H9 (cell line): ENCODE results near the gene OCIAD1. TPM values are rescaled to one million over a fixed set of nuclear protein-coding genes. Genes with fewer than 3 reads are reported as not detected.

Experiments used
- DNase-seq: peaks from one replicate; pipeline ENCODE4 v3.0.0-alpha.2; 2017
- H2AFZ ChIP-seq: one replicate; pipeline ENCODE4 v1.6.1; 2013; ENCODE audit warnings: mild to moderate bottlenecking, low read length, control low read depth, moderate library complexity
- H2AK5ac ChIP-seq: 2 replicates; pipeline ENCODE4 v1.6.1; 2013; ENCODE audit warnings: low read length, control low read depth, mixed read lengths; ENCODE audit not compliant: insufficient read length
- H2BK120ac ChIP-seq: one replicate; pipeline ENCODE4 v1.6.1; 2013; ENCODE audit warnings: low read depth, mild to moderate bottlenecking, low read length, control low read depth, inconsistent platforms; ENCODE audit not compliant: poor library complexity, severe bottlenecking
- H2BK12ac ChIP-seq: 2 replicates; pipeline ENCODE4 v1.6.1; 2013; ENCODE audit warnings: low read length, control low read depth, mixed read lengths, low read depth; ENCODE audit not compliant: insufficient read length
- H2BK15ac ChIP-seq: 2 replicates; pipeline ENCODE4 v1.6.1; 2013; ENCODE audit warnings: low read depth, low read length, control low read depth
- H2BK20ac ChIP-seq: one replicate; pipeline ENCODE4 v1.6.1; 2013; ENCODE audit warnings: low read depth, mild to moderate bottlenecking, low read length, control low read depth, inconsistent platforms; ENCODE audit not compliant: poor library complexity, severe bottlenecking
- H2BK5ac ChIP-seq: 2 replicates; pipeline ENCODE4 v1.6.1; 2013; ENCODE audit warnings: low read length, control low read depth, mixed read lengths; ENCODE audit not compliant: insufficient read length
- H3K14ac ChIP-seq: 2 replicates; pipeline ENCODE4 v1.6.1; 2013; ENCODE audit warnings: low read length, control low read depth; ENCODE audit not compliant: insufficient read depth
- H3K18ac ChIP-seq: 2 replicates; pipeline ENCODE4 v1.6.1; 2013; ENCODE audit warnings: low read depth, mild to moderate bottlenecking, mixed read lengths, low read length, control low read depth; ENCODE audit not compliant: insufficient read length
- H3K23ac ChIP-seq: 2 replicates; pipeline ENCODE4 v1.6.1; 2013; ENCODE audit warnings: low read length, control low read depth, mixed read lengths, low read depth; ENCODE audit not compliant: insufficient read length
- H3K23me2 ChIP-seq: 2 replicates; pipeline ENCODE4 v1.6.1; 2013; ENCODE audit warnings: low read depth, mild to moderate bottlenecking, mixed read lengths, low read length, control low read depth; ENCODE audit not compliant: insufficient read length, poor library complexity, severe bottlenecking
- H3K27ac ChIP-seq: 2 replicates; pipeline ENCODE4 v1.5.1; 2013; ENCODE audit warnings: low read length, control low read depth, mixed read lengths, low read depth; ENCODE audit not compliant: insufficient read length
- H3K27me3 ChIP-seq: 2 replicates; pipeline ENCODE4 v1.6.1; 2013; ENCODE audit warnings: low read length, control low read depth, inconsistent platforms; ENCODE audit not compliant: insufficient read depth
- H3K4ac ChIP-seq: 2 replicates; pipeline ENCODE4 v1.6.1; 2013; ENCODE audit warnings: low read depth, mild to moderate bottlenecking, control low read depth, inconsistent platforms, low read length, moderate library complexity
- H3K4me1 ChIP-seq: 2 replicates; pipeline ENCODE4 v1.6.1; 2013; ENCODE audit warnings: low read length, control low read depth, inconsistent platforms; ENCODE audit not compliant: insufficient read depth
- H3K4me2 ChIP-seq: 2 replicates; pipeline ENCODE4 v1.6.1; 2013; ENCODE audit warnings: low read length, control low read depth, mixed read lengths; ENCODE audit not compliant: insufficient read length, insufficient read depth
- H3K56ac ChIP-seq: 2 replicates; pipeline ENCODE4 v1.6.1; 2013; ENCODE audit warnings: low read depth, mild to moderate bottlenecking, mixed read lengths, low read length, control low read depth; ENCODE audit not compliant: insufficient read length
- H3K79me1 ChIP-seq: 2 replicates; pipeline ENCODE4 v1.6.1; 2013; ENCODE audit warnings: low read depth, mild to moderate bottlenecking, moderate library complexity, low read length, control low read depth, inconsistent platforms; ENCODE audit not compliant: insufficient read depth, poor library complexity, severe bottlenecking
- H3K79me2 ChIP-seq: 2 replicates; pipeline ENCODE4 v1.6.1; 2013; ENCODE audit warnings: low read length, control low read depth, inconsistent platforms; ENCODE audit not compliant: insufficient read depth
- H3K9ac ChIP-seq: 2 replicates; pipeline ENCODE4 v1.6.1; 2013; ENCODE audit warnings: low read length, control low read depth, mixed read lengths; ENCODE audit not compliant: insufficient read length; ENCODE audit errors: extremely low read depth
- H3K9me3 ChIP-seq: one replicate; pipeline ENCODE4 v1.6.1; 2013; ENCODE audit warnings: low read depth, low read length, inconsistent platforms; ENCODE audit not compliant: control insufficient read depth
- H3T11ph ChIP-seq: one replicate; pipeline ENCODE4 v1.6.1; 2013; ENCODE audit warnings: mild to moderate bottlenecking, low read length, control low read depth, inconsistent platforms
- H4K20me1 ChIP-seq: one replicate; pipeline ENCODE4 v1.6.1; 2013; ENCODE audit not compliant: control insufficient read depth, insufficient read length, insufficient read depth
- H4K5ac ChIP-seq: 2 replicates; pipeline ENCODE4 v1.6.1; 2013; ENCODE audit warnings: low read depth, mild to moderate bottlenecking, mixed read lengths, low read length, control low read depth; ENCODE audit not compliant: insufficient read length
- H4K8ac ChIP-seq: replicated peaks from 2 replicates; pipeline ENCODE4 v1.6.1; 2013; ENCODE audit warnings: low read length, control low read depth, mixed read lengths, low read depth; ENCODE audit not compliant: insufficient read length
- H4K91ac ChIP-seq: 2 replicates; pipeline ENCODE4 v1.6.1; 2013; ENCODE audit warnings: low read depth, mild to moderate bottlenecking, moderate library complexity, mixed read lengths, low read length, control low read depth; ENCODE audit not compliant: insufficient read length
- H3K27ac Mint-ChIP-seq, 3 experiments: 2 replicates in 2 of 3; 3 replicates in 1 of 3; pipeline ENCODE4 v1.8.0; 2020 to 2021; ENCODE audit warnings: mixed read lengths in 3 of 3, mild to moderate bottlenecking in 1 of 3, moderate library complexity in 1 of 3
- H3K27me3 Mint-ChIP-seq: 2 replicates; pipeline ENCODE4 v1.8.0; 2021; ENCODE audit warnings: low read depth, mild to moderate bottlenecking, moderate library complexity, mixed read lengths
- H3K36me3 Mint-ChIP-seq, 3 experiments: 2 replicates in 2 of 3; 3 replicates in 1 of 3; pipeline ENCODE4 v1.8.0; 2020 to 2021; ENCODE audit warnings: low read depth in 3 of 3, mixed read lengths in 3 of 3; ENCODE audit not compliant: insufficient read depth in 1 of 3
- H3K4me1 Mint-ChIP-seq, 2 experiments: 2 replicates each; pipeline ENCODE4 v1.8.0; 2020; ENCODE audit warnings: mixed read lengths in 2 of 2
- H3K4me3 Mint-ChIP-seq, 2 experiments: 2 replicates in 1 of 2; 3 replicates in 1 of 2; pipeline ENCODE4 v1.8.0; 2020 to 2021; ENCODE audit warnings: mild to moderate bottlenecking in 2 of 2, mixed read lengths in 2 of 2, moderate library complexity in 1 of 2
- H3K9me3 Mint-ChIP-seq, 2 experiments: 2 replicates in 1 of 2; 3 replicates in 1 of 2; pipeline ENCODE4 v1.8.0; 2020; ENCODE audit warnings: mild to moderate bottlenecking in 2 of 2, mixed read lengths in 2 of 2, moderate library complexity in 1 of 2
- CTCF ChIP-seq: fragments of 200-600 bp; sonication (generic); conservative IDR thresholded peaks from 3 replicates; pipeline ENCODE4 v1.8.0; 2021; ENCODE audit warnings: antibody characterized with exemption, mild to moderate bottlenecking
- WGBS: extraction: QIAGEN DNeasy Blood & Tissue Kit; methylation state at CpG from one replicate; pipeline ENCODE4 v1.1.7; 2013; ENCODE audit warnings: missing lambda C conversion rate, low lambda C conversion rate, mixed read lengths; ENCODE audit not compliant: insufficient read length; ENCODE audit errors: extremely low coverage; 5-methylcytosine and 5-hydroxymethylcytosine counted together
- total RNA-seq: library from RNA; stranded (reverse); gene quantifications from 2 replicates; pipeline ENCODE4 v1.2.1, GENCODE V29; 2021

The OCIAD1 gene
- total RNA-seq, 1 experiment from 2014 or later: 169 TPM

DNA sequence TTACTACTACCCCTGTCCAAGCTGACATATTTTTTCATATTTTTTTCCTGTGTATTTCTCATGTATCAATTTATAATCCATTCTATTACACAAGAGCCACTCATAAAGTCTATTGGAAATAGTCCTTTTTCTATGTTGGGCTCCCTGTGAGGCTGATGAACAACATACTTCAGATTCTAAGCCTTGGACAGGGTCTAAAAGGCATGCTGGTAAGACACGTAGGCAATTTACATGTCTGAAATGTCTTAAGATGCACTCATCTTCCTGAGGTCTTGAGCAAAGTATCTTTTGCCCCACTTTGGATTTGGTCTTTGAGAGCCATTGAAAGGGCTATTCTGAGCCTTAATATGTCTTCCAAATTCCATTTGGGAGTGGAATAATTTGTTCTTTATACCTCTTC lies 31.8 kb downstream of the OCIAD1 start:
- Histone ChIP-seq H3K27me3 (no peaks in the 10 kb centered on the region; the same call in 1 of the 2 replicates), H3K23ac (no peak overlapping the region), H3K14ac (no peak overlapping the region), H3K4ac (no peak overlapping the region), H3K23me2 (no peaks in the 10 kb centered on the region), H3K79me2 (no peaks in the 10 kb centered on the region), H2BK12ac (no peak overlapping the region), H2BK5ac (no peak overlapping the region), H2AK5ac (no peak overlapping the region), H3K27ac (no peak overlapping the region), H4K5ac (no peak overlapping the region), H3K4me1 (no peaks in the 10 kb centered on the region), H2BK15ac (no peak overlapping the region), H3K4me2 (no peak overlapping the region), H3K56ac (no peak overlapping the region), H3K18ac (no peak overlapping the region), H3T11ph (no peak overlapping the region), H2AFZ (no peak overlapping the region), H4K20me1 (no peaks in the 10 kb centered on the region), H3K9me3 (no peaks in the 10 kb centered on the region), H4K91ac (no peak overlapping the region), H4K8ac (no peak overlapping the region), H2BK120ac (no peak overlapping the region), H2BK20ac (no peak overlapping the region), H3K9ac (no peak overlapping the region), H3K79me1 (no peaks in the 10 kb centered on the region)
- no peak for DNase-seq
- Mint-ChIP-seq H3K4me1 (no peaks in the 10 kb centered on the region), H3K27ac (peak overlapping the region in 1 of 3 experiments; percentile 77; a peak in 1 of 7 replicates), H3K36me3 (peaks cover 16 to 35% (median 23%) of the 10 kb centered on the region in 3 experiments), H3K4me3 (no peak overlapping the region), H3K9me3 (peaks cover 16% of the 10 kb centered on the region in 2 experiments), H3K27me3 (peaks cover 1% of the 10 kb centered on the region; the same call in 1 of the 2 replicates)
- no CpG with 5 or more reads among the region's 1 CpG for WGBS
- TF ChIP-seq CTCF: no peak
